PC-9 (cell line): ENCODE results near the gene C16orf95. TPM values are rescaled to one million over a fixed set of nuclear protein-coding genes. Genes with fewer than 3 reads are reported as not detected.

ENCODE experiments used
- BruUV-seq: library from RNA; stranded (reverse); fragments of 400-500 nt; replicated peaks from 2 replicates; lab custom pipeline; 2021; lab: Mats Ljungman, UMichigan
- CTCF ChIA-PET: fragments of 300-600 bp; sonication (Branson Sonifier 250); formaldehyde crosslinking; loops from one replicate; lab custom pipeline; 2022; ENCODE audit warnings: antibody characterized with exemption; lab: Charles Lee
- POLR2A ChIA-PET: fragments of 300-600 bp; sonication (Branson Sonifier 250); formaldehyde crosslinking; loops from one replicate; lab custom pipeline; 2022; ENCODE audit warnings: antibody characterized with exemption; ENCODE audit not compliant: unreplicated experiment; lab: Charles Lee
- DNase-seq, 2 experiments: peaks; one replicate each; pipeline versions ENCODE4 v3.0.0 to v3.0.0-alpha.2; 2015 to 2022; ENCODE audit warnings: mixed read lengths in 1 of 2
- H2AFZ ChIP-seq: fragments of 200-600 bp; sonication (generic); 2 replicates; pipeline ENCODE4 v1.8.1; 2017; ENCODE audit warnings: antibody characterized with exemption
- H3F3A ChIP-seq: fragments of 200-600 bp; sonication (generic); 2 replicates; pipeline ENCODE4 v1.8.1; 2017; ENCODE audit warnings: antibody characterized with exemption, mild to moderate bottlenecking, low read depth; ENCODE audit not compliant: insufficient read depth
- H3K27ac ChIP-seq: fragments of 200-600 bp; sonication (generic); 2 replicates; pipeline ENCODE4 v1.6.1; 2016; ENCODE audit warnings: mixed run types
- H3K27me3 ChIP-seq: fragments of 200-600 bp; sonication (generic); 2 replicates; pipeline ENCODE4 v1.6.1; 2016; ENCODE audit warnings: low read depth, mixed run types; ENCODE audit not compliant: insufficient read depth
- H3K36me3 ChIP-seq: fragments of 200-600 bp; sonication (generic); 2 replicates; pipeline ENCODE4 v1.6.1; 2016; ENCODE audit warnings: low read depth, mixed run types
- H3K4me1 ChIP-seq: fragments of 200-600 bp; sonication (generic); replicated peaks from 2 replicates; pipeline ENCODE4 v1.6.1; 2016; ENCODE audit warnings: mixed run types; ENCODE audit not compliant: insufficient read depth
- H3K4me2 ChIP-seq: fragments of 200-600 bp; sonication (generic); 2 replicates; pipeline ENCODE4 v1.6.1; 2017; ENCODE audit warnings: mixed run types
- H3K4me3 ChIP-seq: fragments of 200-600 bp; sonication (generic); 2 replicates; pipeline ENCODE4 v1.6.1; 2016; ENCODE audit warnings: mixed run types
- H3K79me2 ChIP-seq: fragments of 200-600 bp; sonication (generic); 2 replicates; pipeline ENCODE4 v1.6.1; 2017; ENCODE audit warnings: low read depth, mixed run types
- H3K9me2 ChIP-seq: fragments of 200-600 bp; sonication (generic); 2 replicates; pipeline ENCODE4 v1.8.1; 2017; ENCODE audit warnings: mild to moderate bottlenecking; ENCODE audit not compliant: insufficient read depth
- H3K9me3 ChIP-seq: fragments of 200-600 bp; sonication (generic); 2 replicates; pipeline ENCODE4 v1.8.1; 2016; ENCODE audit warnings: low read depth; ENCODE audit not compliant: insufficient read depth
- H4K20me1 ChIP-seq: fragments of 200-600 bp; sonication (generic); 2 replicates; pipeline ENCODE4 v1.8.1; 2017; ENCODE audit not compliant: insufficient read depth
- EZH2 ChIP-seq: fragments of 200-600 bp; sonication (generic); IDR thresholded peaks from 2 replicates; pipeline ENCODE4 v1.8.0; 2017; ENCODE audit warnings: antibody characterized with exemption, low read depth
- intact Hi-C: fragments of 100-400 bp; cut with micrococcal nuclease; formaldehyde crosslinking; loops from one replicate; pipeline ENCODE4 v1.10.0; 2022; ENCODE audit not compliant: unreplicated experiment
- total RNA-seq: library from RNA; stranded (reverse); gene quantifications from 2 replicates; pipeline ENCODE4 v1.2.3, GENCODE V29; 2021
- TF ChIP-seq, protein P1 (sequence below): fragments of 200-600 bp; sonication (generic); conservative IDR thresholded peaks from 2 replicates; pipeline ENCODE4 v1.6.1; 2017; ENCODE audit warnings: mixed run types, antibody characterized with exemption, mild to moderate bottlenecking, moderate library complexity

The C16orf95 gene
- total RNA-seq, 1 experiment from 2014 or later: 7.5 TPM

DNA sequence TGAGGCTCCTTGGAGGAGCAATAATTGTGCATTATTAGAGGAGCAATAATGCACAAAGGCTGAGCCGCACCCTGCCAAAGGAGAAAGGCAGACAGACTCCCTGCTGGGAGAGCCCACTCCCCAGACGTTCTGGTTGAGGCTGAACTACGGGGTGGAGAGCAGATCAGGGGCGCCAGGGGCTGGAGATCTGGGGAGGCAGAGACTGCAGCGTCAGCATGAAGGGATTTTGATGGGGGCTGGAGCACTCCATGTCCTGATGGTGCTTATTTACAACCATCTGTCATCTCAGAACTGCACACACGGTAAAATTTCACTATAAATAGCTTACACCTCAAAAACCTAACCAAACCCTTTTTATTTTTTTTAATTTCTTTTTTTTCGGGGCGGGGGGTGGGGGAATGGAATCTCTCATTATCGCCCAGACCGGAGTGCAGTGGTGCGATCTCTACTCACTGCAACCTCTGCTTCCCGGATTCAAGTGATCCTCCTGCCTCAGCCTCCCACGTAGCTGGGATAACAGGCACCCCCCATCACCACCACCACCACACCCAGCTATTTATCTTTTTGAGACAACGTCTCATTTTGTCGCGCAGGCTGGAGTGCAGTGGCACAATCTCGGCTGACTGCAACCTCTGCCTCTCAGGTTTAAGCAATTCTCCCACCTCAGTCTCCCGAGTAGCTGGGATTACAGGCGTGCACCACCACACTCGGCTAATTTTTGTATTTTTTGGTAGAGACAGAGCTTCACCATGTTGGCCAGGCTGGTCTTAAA, 4.3 kb upstream of the C16orf95 start:
- Histone ChIP-seq H3K27ac (no peak overlapping the region), H2AFZ (no peak overlapping the region), H3K9me2 (no peaks in the 10 kb centered on the region), H3K4me3 (no peak overlapping the region), H3K4me1 (peaks cover 6% of the 10 kb centered on the region; the same call in 1 of the 2 replicates), H4K20me1 (peaks cover 6% of the 10 kb centered on the region; the same call in 1 of the 2 replicates), H3K27me3 (no peaks in the 10 kb centered on the region), H3K9me3 (no peaks in the 10 kb centered on the region), H3K4me2 (no peak overlapping the region), H3K36me3 (no peaks in the 10 kb centered on the region), H3K79me2 (peaks cover 18% of the 10 kb centered on the region), H3F3A (peaks cover 6% of the 10 kb centered on the region; the same call in 1 of the 2 replicates)
- BruUV-seq: no TSS peak
- intact Hi-C loops: no loop called here
- TF ChIP-seq, protein P1, sequence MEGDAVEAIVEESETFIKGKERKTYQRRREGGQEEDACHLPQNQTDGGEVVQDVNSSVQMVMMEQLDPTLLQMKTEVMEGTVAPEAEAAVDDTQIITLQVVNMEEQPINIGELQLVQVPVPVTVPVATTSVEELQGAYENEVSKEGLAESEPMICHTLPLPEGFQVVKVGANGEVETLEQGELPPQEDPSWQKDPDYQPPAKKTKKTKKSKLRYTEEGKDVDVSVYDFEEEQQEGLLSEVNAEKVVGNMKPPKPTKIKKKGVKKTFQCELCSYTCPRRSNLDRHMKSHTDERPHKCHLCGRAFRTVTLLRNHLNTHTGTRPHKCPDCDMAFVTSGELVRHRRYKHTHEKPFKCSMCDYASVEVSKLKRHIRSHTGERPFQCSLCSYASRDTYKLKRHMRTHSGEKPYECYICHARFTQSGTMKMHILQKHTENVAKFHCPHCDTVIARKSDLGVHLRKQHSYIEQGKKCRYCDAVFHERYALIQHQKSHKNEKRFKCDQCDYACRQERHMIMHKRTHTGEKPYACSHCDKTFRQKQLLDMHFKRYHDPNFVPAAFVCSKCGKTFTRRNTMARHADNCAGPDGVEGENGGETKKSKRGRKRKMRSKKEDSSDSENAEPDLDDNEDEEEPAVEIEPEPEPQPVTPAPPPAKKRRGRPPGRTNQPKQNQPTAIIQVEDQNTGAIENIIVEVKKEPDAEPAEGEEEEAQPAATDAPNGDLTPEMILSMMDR: no peak
- no peak for TF ChIP-seq EZH2
- CTCF ChIA-PET: no interaction called here
- POLR2A ChIA-PET: no interaction called here
- no peak for DNase-seq

DNA sequence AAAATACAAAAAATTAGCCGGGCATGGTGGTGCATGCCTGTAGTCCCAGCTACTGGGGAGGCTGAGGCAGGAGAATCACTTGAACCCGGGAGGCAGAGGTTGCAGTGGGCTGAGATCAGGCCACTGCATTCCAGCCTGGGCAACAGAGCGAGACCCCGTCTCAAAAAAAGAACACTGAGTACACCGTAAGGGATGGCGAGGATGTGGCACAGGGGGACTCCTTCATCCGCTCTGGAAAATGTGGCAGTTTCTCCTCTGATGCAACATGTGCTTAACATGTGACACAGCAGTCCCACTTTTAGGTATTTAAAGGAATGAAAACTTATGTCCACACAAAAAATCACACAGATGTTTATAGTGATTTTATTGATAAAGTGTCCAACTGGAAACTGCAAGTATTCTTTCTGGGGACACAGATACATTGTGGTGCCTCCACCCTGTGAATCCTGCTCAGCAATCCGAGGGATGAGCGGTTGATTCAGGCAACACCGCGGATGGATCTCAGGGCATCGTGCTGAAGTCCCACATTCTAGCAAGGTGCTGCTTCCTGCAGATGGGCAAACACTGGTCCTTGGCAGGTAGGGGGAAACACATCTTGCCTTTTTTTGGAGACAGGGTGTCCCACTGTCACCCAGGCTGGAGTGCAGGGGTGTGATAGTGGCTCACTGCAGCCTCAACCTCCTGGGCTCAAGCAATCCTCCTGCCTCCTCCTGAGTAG, 3.5 kb upstream of the C16orf95 start:
- Histone ChIP-seq H4K20me1 (peaks cover 3% of the 10 kb centered on the region; the same call in 1 of the 2 replicates), H3K27ac (no peak overlapping the region), H3K4me3 (no peak overlapping the region), H2AFZ (no peak overlapping the region), H3K79me2 (peaks cover 18% of the 10 kb centered on the region), H3K9me3 (no peaks in the 10 kb centered on the region), H3K4me2 (no peak overlapping the region), H3K36me3 (no peaks in the 10 kb centered on the region), H3K9me2 (no peaks in the 10 kb centered on the region), H3K4me1 (peaks cover 6% of the 10 kb centered on the region; the same call in 1 of the 2 replicates), H3F3A (peaks cover 14% of the 10 kb centered on the region; the same call in 1 of the 2 replicates), H3K27me3 (no peaks in the 10 kb centered on the region)
- ChIA-PET POLR2A (no interaction called here), CTCF (no interaction called here)
- DNase-seq: no peak
- intact Hi-C loops: no loop called here
- BruUV-seq: no TSS peak
- TF ChIP-seq EZH2: no peak
- TF ChIP-seq, protein P1: no peak

DNA sequence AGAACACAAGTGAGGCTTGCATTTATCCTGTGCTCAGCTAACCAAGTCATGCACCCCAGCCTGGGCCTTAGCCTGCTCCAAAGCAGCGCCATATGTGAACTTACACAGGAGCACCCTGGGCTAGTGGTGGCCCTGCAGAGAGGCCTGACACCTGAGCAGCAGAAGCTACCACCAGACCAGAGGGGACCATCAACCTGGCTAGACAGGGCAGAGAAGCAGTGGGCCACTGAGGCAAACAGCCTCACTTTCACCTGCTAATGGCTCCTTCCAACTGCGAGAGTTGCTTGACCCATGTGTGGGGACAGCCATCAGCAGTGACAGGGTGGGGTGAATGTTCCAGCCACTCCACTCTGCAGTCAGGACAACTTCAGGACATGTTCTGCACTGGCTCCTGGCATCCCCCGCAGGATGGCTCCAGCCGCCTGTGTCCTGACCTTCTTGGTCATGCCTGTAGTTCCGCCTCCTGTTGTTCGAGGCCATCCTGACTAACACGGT, 2.9 kb upstream of the C16orf95 start:
- H3K27me3 ChIP-seq: no peaks in the 10 kb centered on the region
- no TSS peak for BruUV-seq
- H3F3A ChIP-seq: peaks cover 14% of the 10 kb centered on the region; the same call in 1 of the 2 replicates
- H4K20me1 ChIP-seq: peaks cover 3% of the 10 kb centered on the region; the same call in 1 of the 2 replicates
- ChIA-PET CTCF (no interaction called here), POLR2A (no interaction called here)
- H3K9me3 ChIP-seq: no peaks in the 10 kb centered on the region
- no peak overlapping the region for H3K27ac ChIP-seq
- no peak for TF ChIP-seq EZH2
- TF ChIP-seq, protein P1: no peak
- intact Hi-C loops: loop anchor here (5.0 kb wide), 2 partner anchors 62 to 317 kb away; partner anchors contain the start of gene FBXO31
- H3K79me2 ChIP-seq: peaks cover 18% of the 10 kb centered on the region
- H3K36me3 ChIP-seq: no peaks in the 10 kb centered on the region
- H3K4me1 ChIP-seq: peaks cover 6% of the 10 kb centered on the region; the same call in 1 of the 2 replicates
- H3K9me2 ChIP-seq: no peaks in the 10 kb centered on the region
- H2AFZ ChIP-seq: no peak overlapping the region
- H3K4me2 ChIP-seq: no peak overlapping the region
- H3K4me3 ChIP-seq: no peak overlapping the region
- no peak for DNase-seq
